ENCODE data around the gene ACTN2.

ACTN2 gene

GRCh38 chr1:236734141-236734765, 48.0 kb downstream of the ACTN2 start:
- FAIRE-seq (peak; percentile 53), DNase-seq (ENCODE audit: low spot score) (peak; percentile 41)

GRCh38 chr1:236736761-236737160, 50.5 kb downstream of the ACTN2 start:
- FAIRE-seq = no peak
- no peak for DNase-seq (ENCODE audit: low spot score)

GRCh38 chr1:236741753-236742152, 55.5 kb downstream of the ACTN2 start:
- DNase-seq (ENCODE audit: low spot score) = no peak
- no peak for FAIRE-seq

- FAIRE-seq (no peak), DNase-seq (ENCODE audit: low spot score) (no peak)
Observed at GRCh38 chr1:236742421-236743160, 56.3 kb downstream of the ACTN2 start.

GRCh38 chr1:236744533-236744932, 58.2 kb downstream of the ACTN2 start:
- FAIRE-seq (no peak), DNase-seq (ENCODE audit: low spot score) (no peak)

- FAIRE-seq = no peak
- DNase-seq (ENCODE audit: low spot score) = no peak
Observed at GRCh38 chr1:236746785-236747184, 60.5 kb downstream of the ACTN2 start.

- DNase-seq (ENCODE audit: low spot score) (no peak), FAIRE-seq (no peak)
Observed at GRCh38 chr1:236747311-236747985, 61.1 kb downstream of the ACTN2 start.

- no peak for FAIRE-seq
- no peak for DNase-seq (ENCODE audit: low spot score)
Observed at GRCh38 chr1:236748268-236748870, 62.1 kb downstream of the ACTN2 start.

- FAIRE-seq (no peak), DNase-seq (ENCODE audit: low spot score) (no peak)
Observed at GRCh38 chr1:236750928-236751327, 64.6 kb downstream of the ACTN2 start.

GRCh38 chr1:236751385-236751784, 65.1 kb downstream of the ACTN2 start:
- DNase-seq (ENCODE audit: low spot score) = no peak
- FAIRE-seq = no peak

GRCh38 chr1:236751935-236752334, 65.6 kb downstream of the ACTN2 start:
- FAIRE-seq (no peak), DNase-seq (ENCODE audit: low spot score) (no peak)

GRCh38 chr1:236753516-236753915, 67.2 kb downstream of the ACTN2 start:
- FAIRE-seq = no peak
- peak; percentile 23 for DNase-seq (ENCODE audit: low spot score)

- DNase-seq (ENCODE audit: low spot score) (no peak), FAIRE-seq (no peak)
Observed at GRCh38 chr1:236753964-236754363, 67.7 kb downstream of the ACTN2 start.

- DNase-seq (ENCODE audit: low spot score) = no peak
- FAIRE-seq = no peak
Observed at GRCh38 chr1:236754525-236755210, 68.4 kb downstream of the ACTN2 start.

- no peak for DNase-seq (ENCODE audit: low spot score)
- no peak for FAIRE-seq
Observed at GRCh38 chr1:236757640-236758039, 71.3 kb downstream of the ACTN2 start.

GRCh38 chr1:236759252-236759859, 73.1 kb downstream of the ACTN2 start:
- peak; percentile 52 for FAIRE-seq
- DNase-seq (ENCODE audit: low spot score) = peak; percentile 50

GRCh38 chr1:236760480-236760879, 74.2 kb downstream of the ACTN2 start:
- FAIRE-seq = no peak

GRCh38 chr1:236760986-236761385, 74.7 kb downstream of the ACTN2 start:
- DNase-seq (ENCODE audit: low spot score) (no peak), FAIRE-seq (no peak)

More at GRCh38 chr1:236760480-236760879, 74.2 kb downstream of the ACTN2 start:
- DNase-seq (ENCODE audit: low spot score) = no peak

GRCh38 chr1:236761397-236762132, 75.3 kb downstream of the ACTN2 start:
- DNase-seq (ENCODE audit: low spot score) = no peak
- no peak for FAIRE-seq

GRCh38 chr1:236762410-236762809, 76.1 kb downstream of the ACTN2 start:
- FAIRE-seq = no peak

More at GRCh38 chr1:236762410-236762809, 76.1 kb downstream of the ACTN2 start:
- DNase-seq (ENCODE audit: low spot score) = no peak

Measured in RCC 7860 (cell line).